Superior temporal gyrus (tissue), 1 donor: ENCODE results near the gene DDIT4.
A peak's percentile ranks its signal among the peaks of the same experiment; 100 is the strongest.

Experiments used
- DNase-seq: peaks from one replicate; pipeline ENCODE4 v3.0.0-alpha.2; 2016; ENCODE audit errors: extremely low spot score

Gene DDIT4

DNA sequence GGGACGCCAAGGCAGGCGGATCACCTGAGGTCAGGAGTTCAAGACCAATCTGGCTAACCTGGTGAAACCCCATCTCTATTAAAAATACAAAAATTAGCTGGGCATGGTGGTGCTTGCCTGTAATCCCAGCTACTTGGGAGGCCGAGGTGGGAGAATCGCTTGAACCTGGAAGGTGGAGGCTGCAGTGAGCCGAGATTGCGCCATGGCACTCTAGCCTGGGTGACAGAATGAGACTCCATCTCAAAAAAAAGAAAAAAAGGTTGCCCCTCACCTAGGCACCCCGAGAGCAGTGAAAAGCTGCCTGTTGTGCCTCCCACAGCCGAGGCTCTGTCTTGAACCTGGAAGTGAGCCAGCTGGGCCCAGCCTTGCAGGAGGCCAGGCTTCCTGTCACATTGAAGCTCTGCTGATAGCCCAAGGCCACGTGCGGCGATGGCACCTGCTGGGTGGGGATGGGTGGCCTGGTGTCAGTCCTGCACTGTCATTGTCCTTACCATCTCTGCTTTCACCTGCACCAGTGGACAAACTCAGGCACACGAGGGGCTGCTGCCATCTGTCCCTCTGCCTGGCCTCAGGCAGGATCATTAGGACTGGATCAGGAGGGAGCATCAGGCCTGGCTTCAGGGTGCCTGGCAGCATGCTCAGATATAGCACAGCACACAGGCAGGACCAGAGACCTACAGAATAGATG lies 43.2 kb downstream of the DDIT4 start:
- no peak for DNase-seq

DNA sequence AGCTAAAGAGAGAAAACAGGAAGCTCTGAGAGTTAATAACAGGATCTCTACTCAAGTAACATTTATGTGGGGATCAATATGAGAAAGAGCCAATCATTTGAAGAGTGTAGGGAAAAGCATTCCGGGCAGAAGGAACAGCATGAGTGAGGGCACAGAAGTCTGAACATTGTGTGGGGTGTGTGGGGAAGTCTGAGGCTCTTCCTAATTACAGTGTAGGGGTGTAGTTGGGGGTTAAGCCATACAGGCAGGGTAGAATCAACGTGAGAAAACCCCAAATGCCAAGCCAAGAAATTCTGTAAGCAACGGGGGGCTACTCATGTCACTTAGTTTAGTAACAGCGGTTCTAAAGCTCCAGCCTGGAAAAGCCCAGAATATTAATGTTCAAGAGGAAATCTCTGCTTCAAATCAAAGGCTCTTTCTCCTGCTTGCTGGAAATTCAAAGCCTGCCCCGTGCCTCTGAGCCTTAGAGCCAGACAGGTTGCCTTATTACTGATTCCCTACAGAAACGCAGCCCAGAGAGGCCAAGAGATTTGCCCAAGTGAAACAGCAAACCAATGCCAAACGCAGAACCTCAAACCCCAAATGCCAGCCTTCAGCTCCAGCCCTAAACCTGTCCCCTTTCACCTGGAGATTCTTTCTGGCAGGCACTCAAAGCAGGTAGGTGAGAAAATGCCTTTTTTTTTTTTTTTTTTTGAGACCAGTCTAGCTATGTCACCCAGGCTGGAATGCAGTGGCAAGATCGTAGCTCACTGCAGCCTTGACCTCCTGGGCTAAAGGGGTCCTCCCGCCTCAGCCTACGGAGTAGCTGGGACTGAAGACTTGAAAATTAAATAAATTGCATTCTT lies 44.9 kb downstream of the DDIT4 start:
- no peak for DNase-seq

DNA sequence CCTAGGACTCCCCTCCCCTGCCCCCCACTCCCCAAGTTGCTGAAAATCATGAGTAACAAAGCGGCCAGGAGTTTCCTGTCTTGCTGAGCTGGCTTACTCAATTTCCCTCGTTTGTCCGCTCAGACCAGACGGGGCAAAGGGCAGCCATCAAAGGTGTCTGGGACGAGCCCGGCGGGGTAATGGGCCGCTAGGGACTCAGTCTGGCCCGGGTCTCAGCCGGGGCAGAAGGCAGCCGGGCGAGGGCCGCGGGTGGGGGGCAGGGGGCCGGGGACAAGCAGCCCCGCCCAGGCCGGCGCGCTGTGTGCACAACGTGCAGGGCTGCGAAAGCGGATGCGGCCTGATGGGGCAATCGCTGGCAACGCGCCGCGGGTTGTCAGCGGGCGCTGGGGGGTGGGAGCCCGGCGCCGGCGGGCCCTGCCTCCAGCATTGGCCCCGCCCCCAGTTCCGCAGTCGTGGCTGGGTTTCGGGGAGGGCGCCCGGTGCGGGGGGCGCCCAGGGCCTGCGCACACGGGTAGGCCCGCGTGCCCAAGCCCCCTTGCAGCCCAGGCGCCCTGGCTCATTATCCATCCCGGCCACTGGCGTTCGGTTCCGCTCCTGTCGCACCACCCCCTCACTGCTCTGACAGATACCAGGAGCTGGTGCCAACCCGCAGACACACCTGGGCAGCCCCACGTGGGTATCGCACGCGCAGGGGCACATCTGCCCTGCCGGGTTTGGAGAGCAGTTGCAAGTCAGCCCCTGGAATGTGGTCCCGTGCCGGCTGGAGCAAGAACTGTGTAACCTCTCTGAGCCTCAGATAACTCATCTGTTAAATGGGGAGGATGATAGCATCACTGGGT lies 45.9 kb downstream of the DDIT4 start:
- peak; percentile 78 for DNase-seq

DNA sequence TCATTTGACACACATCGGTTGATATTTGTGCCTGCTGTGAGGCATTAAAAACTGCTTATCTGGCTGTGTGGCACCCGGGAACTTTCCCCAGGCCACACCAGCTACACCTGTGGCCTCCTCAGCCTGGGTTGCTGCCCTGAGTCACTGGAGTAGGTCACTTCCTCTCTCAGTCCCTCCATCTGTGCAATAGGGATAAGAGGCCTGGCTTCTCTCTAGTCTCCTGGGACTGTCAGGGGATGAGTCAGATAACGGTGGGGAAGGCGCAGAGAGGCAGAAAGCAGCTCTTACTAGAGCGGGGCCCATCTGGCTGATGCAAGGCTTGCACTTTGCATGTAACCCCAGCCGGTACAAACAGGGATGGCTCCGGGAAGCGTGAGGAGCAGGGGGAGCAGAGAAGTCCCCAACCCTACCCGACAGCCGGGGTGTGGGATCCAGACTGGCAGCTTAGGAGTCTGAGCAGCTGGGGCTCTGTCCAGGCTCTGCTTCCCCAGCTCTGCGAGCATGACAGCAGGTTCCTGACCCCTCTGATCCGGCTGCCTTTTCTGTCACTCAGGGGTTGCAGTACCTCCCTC lies 47.0 kb downstream of the DDIT4 start:
- no peak for DNase-seq

DNA sequence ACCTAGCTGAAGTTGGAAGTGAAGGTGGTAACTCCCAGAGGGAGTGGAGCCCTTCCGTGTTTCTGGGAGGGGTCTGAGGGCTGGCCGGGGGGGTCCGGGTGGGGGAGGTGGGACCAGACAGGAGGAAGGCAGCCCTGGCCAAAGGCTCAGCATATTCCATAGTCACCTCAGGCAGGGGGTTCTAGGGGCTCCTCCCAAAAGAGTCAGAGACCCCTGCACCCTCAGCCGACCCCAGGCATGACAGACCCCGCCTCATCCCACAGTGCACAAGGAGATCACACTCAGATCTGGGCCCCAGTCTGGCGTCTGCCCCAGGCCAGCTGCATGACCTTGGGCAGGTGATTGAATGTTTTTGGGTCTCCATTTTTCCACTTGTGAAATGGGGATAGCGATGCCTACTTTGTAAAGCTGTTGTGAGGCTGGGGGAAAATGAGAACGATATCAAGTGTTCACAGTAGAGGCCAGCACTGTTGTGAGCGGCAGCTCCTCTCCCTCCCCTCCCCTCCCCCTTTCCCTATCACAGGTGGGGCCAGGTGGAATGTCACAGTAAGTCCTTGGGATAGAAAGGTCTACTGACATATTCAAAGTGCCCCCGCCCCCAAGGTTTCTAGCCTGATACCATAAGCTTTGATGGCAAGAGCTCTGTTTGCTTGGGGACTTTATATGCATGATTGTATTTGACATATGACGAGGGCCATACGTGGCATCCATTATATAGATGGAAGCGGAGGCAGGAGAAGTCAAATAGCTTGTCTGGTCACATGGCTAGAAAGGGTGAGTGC lies 47.7 kb downstream of the DDIT4 start:
- DNase-seq: no peak

DNA sequence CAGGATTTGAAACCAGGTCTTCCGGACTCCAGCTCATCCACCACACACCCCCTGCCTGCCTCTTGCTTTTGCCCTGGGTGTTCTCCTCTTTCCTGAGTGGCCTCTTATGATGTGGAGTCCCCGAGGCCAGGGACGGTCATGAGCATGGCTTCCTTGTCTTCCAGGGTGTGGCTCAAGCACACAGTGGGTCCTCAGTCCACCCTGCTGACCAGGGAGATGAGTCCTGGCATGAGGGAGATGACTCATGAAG lies 48.2 kb downstream of the DDIT4 start:
- DNase-seq: no peak

DNA sequence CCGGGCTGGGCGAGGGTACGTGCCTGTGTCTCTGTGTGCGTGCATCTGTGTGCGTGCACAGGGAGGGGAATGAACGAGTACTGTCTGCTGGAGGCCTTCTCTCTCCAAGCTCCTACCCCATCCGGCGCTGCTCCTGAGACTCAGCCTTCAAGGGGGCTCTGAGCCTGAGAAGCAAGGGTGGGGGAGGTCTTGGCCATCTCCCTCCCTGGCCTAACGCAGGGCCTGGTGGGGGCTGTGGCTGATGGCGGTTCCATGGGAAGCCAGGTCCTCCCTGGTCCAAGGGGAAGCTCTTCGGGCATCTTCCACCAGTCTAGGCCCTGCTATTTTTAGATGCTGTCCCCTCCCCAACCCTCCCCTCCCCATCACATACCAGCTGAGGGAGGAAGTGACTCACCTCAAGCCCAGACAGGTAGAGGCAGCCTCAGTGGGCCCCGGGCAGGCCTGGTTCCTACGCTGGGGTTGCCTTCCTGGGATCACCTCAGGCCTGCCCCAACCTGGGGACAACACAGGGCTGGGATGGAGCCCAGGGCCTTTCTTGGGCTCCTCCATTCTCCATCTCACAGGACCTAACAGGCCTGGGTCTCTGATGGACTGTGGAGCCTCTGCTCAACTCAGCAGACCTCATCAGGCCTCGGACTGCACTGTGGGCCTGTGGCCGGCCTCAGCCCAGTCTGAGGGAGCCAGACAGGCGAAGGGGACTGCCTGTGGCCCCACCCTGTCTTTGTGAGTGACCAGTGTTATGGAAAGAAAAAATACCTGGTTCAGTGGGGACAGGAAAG lies 48.7 kb downstream of the DDIT4 start:
- no peak for DNase-seq

DNA sequence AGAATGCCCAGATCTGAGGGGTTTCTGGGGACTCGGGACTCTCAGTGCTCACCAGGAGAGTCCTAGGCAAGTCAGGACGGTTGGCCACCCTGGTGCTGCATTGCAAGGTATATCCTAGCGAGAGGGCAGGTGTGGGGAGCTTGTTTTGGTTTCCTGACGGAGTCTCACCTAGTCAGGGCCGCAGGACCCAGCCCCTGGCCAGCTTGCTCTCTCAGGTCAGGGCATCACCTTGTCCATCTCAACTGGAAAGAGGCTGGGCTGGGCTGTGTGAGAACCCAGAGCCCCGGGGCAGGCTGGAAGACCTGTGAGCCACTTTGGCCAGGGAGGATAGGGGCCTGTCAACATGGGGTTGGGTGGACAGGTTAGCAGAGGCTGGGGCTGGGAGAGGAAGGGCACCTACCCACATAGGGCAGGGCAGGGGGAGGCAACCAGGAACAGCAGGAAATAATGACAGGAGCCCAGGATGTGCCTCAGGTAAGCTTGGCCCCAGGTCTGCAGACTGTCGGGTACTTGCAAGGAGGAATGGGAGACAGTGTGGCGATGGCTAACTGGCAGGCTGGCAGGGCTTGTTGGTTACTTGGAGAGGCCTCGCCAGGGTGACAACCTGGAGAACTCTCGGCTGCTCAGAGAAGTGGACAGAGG lies 49.5 kb downstream of the DDIT4 start:
- DNase-seq: no peak

DNA sequence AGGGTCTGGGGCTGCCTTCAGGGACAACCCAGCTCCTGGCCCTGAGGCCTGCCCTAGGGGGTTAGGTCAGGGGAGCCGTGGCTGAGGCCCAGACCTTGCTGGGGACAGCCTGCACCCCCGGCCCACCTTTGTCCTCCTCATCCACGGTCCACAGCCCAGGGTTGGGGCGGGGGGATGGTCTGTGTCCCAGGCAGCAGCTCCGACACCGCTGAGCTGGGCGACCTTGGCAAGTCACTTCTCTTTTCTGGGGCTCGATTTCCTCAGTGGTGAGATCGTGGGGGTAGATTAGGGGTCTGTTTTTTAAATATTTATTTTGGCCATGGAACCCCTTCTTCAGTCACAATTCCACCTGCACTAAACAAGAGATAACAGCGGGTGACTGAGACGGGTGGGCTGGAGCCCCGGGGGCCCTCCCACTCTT lies 50.1 kb downstream of the DDIT4 start:
- no peak for DNase-seq
